DOHH2 (cell line): ENCODE data around the gene SMOC1.

ENCODE experiments used
- CTCF ChIP-seq: fragments of 200-600 bp; sonication (generic); IDR thresholded peaks from one replicate; pipeline ENCODE4 v1.5.1; 2014; ENCODE audit warnings: antibody characterized with exemption, mild to moderate bottlenecking, low read depth, low read length; ENCODE audit not compliant: poor library complexity, severe bottlenecking
- EZH2phosphoT487 ChIP-seq: fragments of 200-600 bp; sonication (generic); IDR thresholded peaks from 2 replicates; pipeline ENCODE4 v1.6.1; 2017; ENCODE audit warnings: borderline replicate concordance, mild to moderate bottlenecking, antibody characterized with exemption, low read length, moderate library complexity, mixed read lengths

DNA sequence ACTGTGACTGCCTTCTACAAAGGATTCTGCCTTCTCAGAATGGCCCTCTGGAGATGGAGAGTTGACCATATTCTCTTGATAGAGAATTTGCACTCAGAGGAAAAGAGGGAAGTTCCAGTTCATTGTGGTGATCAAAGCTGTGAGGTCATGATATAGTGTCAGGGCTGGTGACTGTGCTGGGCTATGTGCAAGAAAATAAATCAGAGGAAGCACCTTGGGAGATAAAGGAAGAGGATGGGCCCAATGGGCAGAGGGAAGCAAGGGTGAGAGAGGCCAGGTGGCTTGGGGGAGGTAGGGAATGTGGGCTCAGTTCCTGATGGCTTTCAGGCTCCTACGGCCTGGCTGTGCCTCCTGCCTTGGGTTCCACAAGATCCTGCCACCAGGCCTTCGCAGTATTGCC lies 163.8 kb downstream of the SMOC1 start:
- TF ChIP-seq CTCF: no peak
- no peak for TF ChIP-seq EZH2phosphoT487
